IPS DF 6.9 (cell line): ENCODE results near the gene DCAF4.
"Not testable (repeated sequence)": the region's sequence is repeated elsewhere in the genome, so short reads cannot be mapped to it uniquely, and the experiment has no call there.

Source experiments
- DNase-seq: peaks from one replicate; pipeline ENCODE4 v3.0.0-alpha.2; 2013; ENCODE audit warnings: low read depth, low spot score
- H3K27ac ChIP-seq: one replicate; pipeline ENCODE4 v1.5.1; 2013; ENCODE audit warnings: low read length, control low read depth
- H3K27me3 ChIP-seq: 2 replicates; pipeline ENCODE4 v1.6.1; 2013; ENCODE audit warnings: mild to moderate bottlenecking, low read length; ENCODE audit not compliant: control insufficient read depth, insufficient read depth
- H3K36me3 ChIP-seq: 2 replicates; pipeline ENCODE4 v1.6.1; 2013; ENCODE audit warnings: low read length; ENCODE audit not compliant: control insufficient read depth, insufficient read depth
- H3K4me1 ChIP-seq: 2 replicates; pipeline ENCODE4 v1.6.1; 2013; ENCODE audit warnings: low read length; ENCODE audit not compliant: control insufficient read depth, insufficient read depth
- H3K4me3 ChIP-seq: 2 replicates; pipeline ENCODE4 v1.5.1; 2013; ENCODE audit warnings: mild to moderate bottlenecking, low read length
- H3K9me3 ChIP-seq: 2 replicates; pipeline ENCODE4 v1.6.1; 2013; ENCODE audit warnings: low read length, inconsistent platforms; ENCODE audit not compliant: control insufficient read depth, insufficient read depth
- WGBS: extraction: QIAGEN DNeasy Blood & Tissue Kit; methylation state at CpG from one replicate; pipeline ENCODE4 v1.1.7; 2013; ENCODE audit warnings: mixed read lengths, missing lambda C conversion rate; ENCODE audit not compliant: insufficient read length, insufficient coverage; 5-methylcytosine and 5-hydroxymethylcytosine counted together

The DCAF4 gene

GRCh38 chr14:72948481-72949138 is 22.3 kb downstream of the DCAF4 start:
- Histone ChIP-seq H3K36me3 (no peaks in the 10 kb centered on the region), H3K4me1 (no peaks in the 10 kb centered on the region), H3K27ac (no peak overlapping the region), H3K27me3 (no peaks in the 10 kb centered on the region), H3K9me3 (no peaks in the 10 kb centered on the region), H3K4me3 (no peak overlapping the region)
- no peak for DNase-seq
- WGBS = no CpG with 5 or more reads among the region's 5 CpGs

- DNase-seq = no peak
- no CpG with 5 or more reads among the region's 3 CpGs for WGBS
- no peaks in the 10 kb centered on the region for H3K4me1 ChIP-seq
- no peak overlapping the region for H3K27ac ChIP-seq
- H3K36me3 ChIP-seq = peaks cover 12% of the 10 kb centered on the region; the same call in 1 of the 2 replicates
- no peak overlapping the region for H3K4me3 ChIP-seq
- H3K9me3 ChIP-seq = no peaks in the 10 kb centered on the region
- H3K27me3 ChIP-seq = no peaks in the 10 kb centered on the region
Observed at GRCh38 chr14:72952171-72952570, 25.9 kb downstream of the DCAF4 start.

- not testable (repeated sequence) for H3K4me3 ChIP-seq, H3K9me3 ChIP-seq, DNase-seq, H3K27ac ChIP-seq, H3K27me3 ChIP-seq, H3K4me1 ChIP-seq
- H3K36me3 ChIP-seq = peaks cover 21% of the 10 kb centered on the region
- no CpG with 5 or more reads among the region's 9 CpGs for WGBS
Observed at GRCh38 chr14:72956741-72957140, 30.5 kb downstream of the DCAF4 start.

- no peak for DNase-seq
- no CpG with 5 or more reads among the region's 3 CpGs for whole genome bisulfite sequencing
- Histone ChIP-seq H3K27ac (no peak overlapping the region), H3K36me3 (peaks cover 21% of the 10 kb centered on the region), H3K9me3 (no peaks in the 10 kb centered on the region), H3K4me1 (no peaks in the 10 kb centered on the region), H3K27me3 (no peaks in the 10 kb centered on the region), H3K4me3 (no peak overlapping the region)
Observed at GRCh38 chr14:72957213-72957612, 30.9 kb downstream of the DCAF4 start.

- no peak for DNase-seq
- Histone ChIP-seq H3K9me3 (no peaks in the 10 kb centered on the region), H3K27me3 (no peaks in the 10 kb centered on the region), H3K4me1 (no peaks in the 10 kb centered on the region), H3K27ac (no peak overlapping the region), H3K4me3 (no peak overlapping the region), H3K36me3 (peaks cover 21% of the 10 kb centered on the region)
- no CpG with 5 or more reads among the region's 15 CpGs for WGBS
Observed at GRCh38 chr14:72958548-72958947, 32.3 kb downstream of the DCAF4 start.

GRCh38 chr14:72961016-72961415 is 34.8 kb downstream of the DCAF4 start:
- H3K4me3 ChIP-seq, H3K4me1 ChIP-seq, H3K27ac ChIP-seq, H3K27me3 ChIP-seq, DNase-seq, H3K9me3 ChIP-seq: not testable (repeated sequence)
- WGBS = no CpG with 5 or more reads among the region's 4 CpGs
- H3K36me3 ChIP-seq = peaks cover 13% of the 10 kb centered on the region

- H3K27ac ChIP-seq = no peak overlapping the region
- H3K27me3 ChIP-seq = no peaks in the 10 kb centered on the region
- peaks cover 9% of the 10 kb centered on the region for H3K36me3 ChIP-seq
- no peaks in the 10 kb centered on the region for H3K4me1 ChIP-seq
- no CpG with 5 or more reads among the region's 10 CpGs for WGBS
- H3K4me3 ChIP-seq = no peak overlapping the region
- H3K9me3 ChIP-seq = no peaks in the 10 kb centered on the region
- DNase-seq = no peak
Observed at GRCh38 chr14:72961579-72962335, 35.5 kb downstream of the DCAF4 start.

GRCh38 chr14:72962336-72962754 is 36.1 kb downstream of the DCAF4 start:
- H3K4me1 ChIP-seq, H3K27ac ChIP-seq, H3K27me3 ChIP-seq, H3K9me3 ChIP-seq, H3K36me3 ChIP-seq, H3K4me3 ChIP-seq, DNase-seq: not testable (repeated sequence)
- no CpG with 5 or more reads among the region's 10 CpGs for WGBS

- no peak overlapping the region for H3K27ac ChIP-seq
- WGBS = no CpG with 5 or more reads among the region's 6 CpGs
- H3K36me3 ChIP-seq = peaks cover 9% of the 10 kb centered on the region
- DNase-seq = peak; percentile 54
- H3K9me3 ChIP-seq = no peaks in the 10 kb centered on the region
- H3K27me3 ChIP-seq = no peaks in the 10 kb centered on the region
- no peaks in the 10 kb centered on the region for H3K4me1 ChIP-seq
- H3K4me3 ChIP-seq = no peak overlapping the region
Observed at GRCh38 chr14:72962829-72963312, 36.6 kb downstream of the DCAF4 start.

GRCh38 chr14:72965249-72965648 is 39.0 kb downstream of the DCAF4 start:
- Histone ChIP-seq H3K27me3 (no peaks in the 10 kb centered on the region), H3K36me3 (0 out of 2 replicates have a peak, but pooled peaks cover 3% of the 10 kb centered on the region), H3K4me3 (no peak overlapping the region), H3K27ac (no peak overlapping the region), H3K4me1 (no peaks in the 10 kb centered on the region), H3K9me3 (no peaks in the 10 kb centered on the region)
- DNase-seq = no peak
- no CpG with 5 or more reads among the region's 6 CpGs for WGBS
